ENCODE results near the gene CYP2A6.
"Not testable (repeated sequence)": the region's sequence is repeated elsewhere in the genome, so short reads cannot be mapped to it uniquely, and the experiment has no call there.

CYP2A6 gene

DNA sequence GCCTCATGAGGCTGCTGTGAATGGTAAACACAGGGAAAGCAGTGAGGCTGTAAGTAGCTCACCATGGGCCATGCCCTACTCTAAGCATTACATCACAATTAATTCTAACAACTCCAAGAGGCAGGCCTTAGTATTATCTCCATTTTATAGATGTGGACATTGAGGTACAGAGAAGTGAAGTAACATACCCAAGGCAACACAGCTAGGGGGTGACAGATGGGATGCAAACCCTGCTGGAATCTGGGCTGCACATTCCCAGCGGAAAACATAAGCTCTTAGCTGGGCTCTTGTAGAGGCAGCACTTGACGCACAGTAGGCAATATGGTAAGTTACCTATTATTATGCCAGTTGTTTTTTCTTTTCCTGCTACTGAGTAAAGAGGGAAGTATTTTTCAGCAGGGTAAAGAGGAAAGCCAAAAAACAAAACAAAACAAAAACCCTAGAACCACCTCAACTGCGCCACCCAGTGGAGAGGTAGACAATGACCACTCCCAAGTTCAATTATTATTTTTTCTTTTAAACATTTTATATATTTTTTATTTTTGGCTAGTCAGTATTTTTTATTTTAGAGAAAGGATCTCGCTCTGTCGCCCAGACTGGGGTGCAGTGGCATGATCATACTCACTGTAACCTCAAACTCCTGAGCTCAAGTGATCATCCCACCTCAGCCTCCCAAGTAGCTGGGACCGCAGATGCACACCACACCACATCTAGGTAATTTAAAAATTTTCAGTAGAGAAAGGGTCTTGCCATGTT lies 30.6 kb downstream of the CYP2A6 start:
- not testable (repeated sequence) for DNase-seq (ENCODE audit: low read depth)

DNA sequence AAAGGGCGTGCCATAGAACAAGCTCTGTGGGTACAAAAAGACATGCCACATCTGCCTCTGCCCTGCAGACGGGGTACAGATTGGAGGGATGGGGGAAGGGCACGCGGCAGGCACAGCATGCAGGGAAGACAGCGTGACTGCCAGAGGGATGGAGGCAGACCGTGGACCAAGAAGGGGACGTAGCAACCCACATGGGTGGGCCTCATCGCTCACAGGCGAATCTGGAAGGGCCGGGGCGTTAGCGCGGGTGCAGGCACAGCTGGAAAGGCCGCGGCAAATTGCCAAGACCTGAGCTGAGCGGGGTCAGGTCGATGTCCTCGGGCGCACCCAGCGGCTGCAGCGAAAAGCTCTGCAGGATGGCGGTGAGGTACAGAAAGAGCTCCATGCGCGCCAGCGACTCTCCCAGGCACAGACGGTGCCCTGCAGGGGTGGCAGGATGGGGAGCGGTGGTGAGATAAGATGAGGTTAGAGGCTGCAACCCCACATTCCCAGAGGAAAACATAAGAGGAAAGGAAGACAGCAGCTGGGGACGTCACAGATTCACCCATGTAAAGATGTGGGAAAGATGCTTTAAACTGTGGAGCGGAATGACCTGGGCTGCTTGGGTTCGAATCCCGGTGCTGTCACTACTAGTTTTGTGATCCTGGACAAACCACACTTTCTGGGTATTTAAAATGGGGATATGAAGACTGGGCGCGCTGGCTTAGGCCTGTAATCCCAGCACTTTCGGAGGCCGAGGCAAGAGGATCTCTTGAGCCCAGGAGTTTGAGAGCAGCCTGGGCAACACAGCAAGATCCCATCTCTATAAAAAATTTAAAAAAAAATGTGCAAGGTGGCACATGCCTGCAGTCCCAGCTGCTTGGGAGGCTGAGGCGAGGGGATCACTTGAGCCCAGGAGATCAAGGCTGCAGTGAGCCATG lies 31.5 kb downstream of the CYP2A6 start:
- not testable (repeated sequence) for DNase-seq (ENCODE audit: low read depth)

DNA sequence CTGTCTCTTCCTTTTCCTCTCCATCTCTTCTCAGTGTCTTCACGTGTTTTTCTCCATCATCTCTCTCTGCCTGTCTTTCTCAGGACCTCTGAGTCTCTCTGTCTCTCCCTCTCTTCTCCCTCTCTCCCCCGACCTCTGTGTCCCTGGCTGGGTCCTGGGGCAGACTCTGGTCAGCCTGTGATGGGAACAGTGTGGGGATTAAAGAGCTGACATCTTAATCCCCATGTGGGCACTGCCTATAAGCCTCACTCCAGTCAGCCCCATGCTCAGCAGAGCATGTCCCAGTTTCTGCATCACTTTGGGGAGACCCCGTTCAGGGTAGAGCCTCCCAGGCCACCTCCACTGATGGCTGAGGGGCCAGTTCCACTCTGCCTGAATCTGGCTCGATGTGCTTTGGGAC lies 35.0 kb downstream of the CYP2A6 start:
- no peak for DNase-seq (ENCODE audit: low read depth)

DNA sequence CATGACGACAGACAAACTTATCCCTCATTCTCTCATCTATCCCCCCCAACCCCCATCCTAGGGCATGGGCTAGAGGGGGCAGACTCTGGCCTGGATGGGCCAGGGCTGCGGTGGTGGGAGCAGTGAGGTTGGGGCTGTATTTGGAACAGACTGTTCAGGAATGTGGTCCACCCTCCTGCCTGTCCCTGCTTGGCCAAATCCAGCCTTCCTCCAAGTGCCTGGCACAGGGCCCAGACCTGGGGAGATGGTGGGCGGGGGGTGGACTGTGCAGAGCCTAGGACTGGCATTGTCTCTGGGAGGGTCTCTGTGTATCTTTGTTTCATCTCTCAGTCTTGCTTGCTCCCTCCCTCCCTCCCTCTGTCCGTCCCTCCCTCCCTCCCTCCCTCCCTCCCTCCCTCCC lies 37.1 kb downstream of the CYP2A6 start:
- no peak for DNase-seq (ENCODE audit: low read depth)

DNA sequence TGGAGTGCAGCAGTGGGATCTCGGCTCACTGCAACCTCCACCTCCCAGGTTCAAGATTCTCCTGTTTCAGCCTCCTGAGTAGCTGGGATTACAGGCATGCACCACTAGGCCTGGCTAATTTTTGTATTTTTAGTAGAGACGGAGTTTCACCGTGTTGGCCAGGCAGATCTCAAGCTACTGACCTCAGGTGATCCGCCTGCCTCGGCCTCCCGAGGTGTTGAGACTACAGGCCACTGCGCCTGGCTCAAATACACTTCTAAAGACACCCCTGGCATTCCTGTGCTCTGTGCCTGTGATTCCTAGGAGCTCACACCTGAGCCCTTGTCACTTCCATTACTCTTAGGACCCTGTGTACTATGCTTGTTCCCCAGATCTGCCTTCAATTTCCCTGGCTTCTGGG lies 37.7 kb downstream of the CYP2A6 start:
- not testable (repeated sequence) for DNase-seq (ENCODE audit: low read depth)

DNA sequence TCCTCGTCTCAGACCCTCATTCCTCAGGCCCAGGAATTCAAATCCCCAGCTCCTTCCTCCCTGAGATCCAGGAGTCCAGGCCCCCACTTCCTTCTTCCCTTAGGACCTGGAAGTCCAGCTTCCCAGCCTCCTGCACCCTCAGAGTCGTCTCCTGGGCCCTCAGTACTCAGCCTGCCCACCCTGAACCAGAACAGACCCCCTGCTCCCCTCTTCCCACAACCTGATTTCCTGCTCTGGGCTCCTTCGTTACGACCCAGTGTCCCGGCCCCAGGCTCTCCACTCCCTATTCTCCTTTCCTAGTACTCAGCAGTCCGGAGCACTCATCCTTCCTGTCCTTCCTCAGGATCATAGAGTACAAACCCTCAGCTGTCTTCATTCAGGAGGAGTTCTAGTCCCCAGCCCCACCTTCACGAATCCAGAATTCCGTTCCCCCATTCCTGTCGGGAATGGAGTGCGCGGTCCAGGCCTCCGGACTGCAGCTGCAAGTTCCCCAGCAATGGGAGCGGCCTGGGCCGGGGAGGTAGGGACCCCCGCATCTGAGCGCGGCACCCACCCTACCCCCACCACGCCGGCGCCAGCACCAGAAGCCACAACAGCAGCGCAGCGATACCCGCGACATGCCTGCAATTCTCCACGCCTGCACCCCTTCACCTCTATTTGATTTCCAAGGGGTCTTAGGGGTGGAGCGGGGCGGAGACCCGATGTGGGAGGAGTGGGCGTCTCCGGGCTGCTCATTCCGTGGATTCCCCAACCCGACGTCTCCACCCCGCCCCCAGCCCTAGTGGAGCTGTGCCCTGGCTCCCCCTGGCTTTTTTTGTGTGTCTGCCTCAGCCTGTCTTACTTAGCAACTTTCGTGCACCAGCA lies 38.5 kb downstream of the CYP2A6 start:
- no peak for DNase-seq (ENCODE audit: low read depth)

DNA sequence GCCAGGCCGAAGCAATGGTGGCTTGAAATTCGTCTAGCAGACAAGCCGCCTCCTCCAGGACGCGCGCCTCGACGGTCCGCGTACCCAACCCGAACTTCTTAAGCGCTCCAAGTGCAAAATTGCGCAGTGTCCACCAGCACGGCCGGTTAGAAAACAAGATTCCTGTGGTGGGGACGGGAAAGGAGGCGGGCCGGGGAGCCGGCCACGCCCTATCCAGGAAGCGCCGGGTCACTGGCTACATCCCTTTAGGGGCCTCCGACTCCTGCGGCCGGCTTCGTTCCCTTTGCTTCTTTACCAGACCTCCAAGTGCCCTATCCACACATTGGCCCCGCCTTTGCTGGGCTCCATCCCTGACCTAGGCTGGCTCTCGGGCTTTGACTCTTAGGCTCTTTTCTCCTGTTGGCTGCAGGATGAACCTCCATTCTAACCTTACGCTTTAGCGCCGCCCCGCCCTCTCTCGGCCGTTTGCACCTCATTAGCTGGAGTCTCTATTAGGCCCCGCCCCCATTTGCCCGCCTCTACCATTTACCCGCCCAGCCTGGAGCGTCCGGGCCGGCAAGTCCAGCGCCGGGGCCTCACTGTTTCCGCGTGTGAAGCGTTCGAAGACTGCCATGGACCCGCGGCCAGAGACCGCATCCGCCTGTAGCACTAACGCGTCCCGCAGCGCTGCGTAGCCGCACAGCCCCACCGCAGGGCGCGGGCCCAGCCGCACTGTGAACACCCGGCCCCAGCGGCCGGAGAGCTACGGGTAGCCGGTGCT lies 39.4 kb downstream of the CYP2A6 start:
- DNase-seq (ENCODE audit: low read depth) = peak; percentile 88

DNA sequence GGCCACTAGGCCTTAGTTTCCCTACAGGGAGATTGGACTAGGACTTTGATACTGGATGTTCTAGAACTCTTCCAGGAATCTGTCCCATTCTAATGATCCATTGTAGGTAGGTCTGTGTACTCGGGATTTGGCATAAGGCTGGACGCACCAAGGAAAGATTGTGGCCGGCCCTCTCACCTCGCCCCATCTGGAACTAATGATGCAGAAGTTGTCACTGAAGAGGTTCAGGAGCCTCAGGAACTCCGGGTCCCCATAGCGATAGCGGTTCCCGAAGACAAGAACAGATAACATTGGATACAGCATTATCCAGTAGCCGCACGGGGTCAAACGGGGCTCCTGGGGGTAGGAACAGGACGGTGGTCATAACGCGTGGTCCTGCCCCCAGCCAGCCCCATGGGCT lies 40.1 kb downstream of the CYP2A6 start:
- DNase-seq (ENCODE audit: low read depth) = no peak

DNA sequence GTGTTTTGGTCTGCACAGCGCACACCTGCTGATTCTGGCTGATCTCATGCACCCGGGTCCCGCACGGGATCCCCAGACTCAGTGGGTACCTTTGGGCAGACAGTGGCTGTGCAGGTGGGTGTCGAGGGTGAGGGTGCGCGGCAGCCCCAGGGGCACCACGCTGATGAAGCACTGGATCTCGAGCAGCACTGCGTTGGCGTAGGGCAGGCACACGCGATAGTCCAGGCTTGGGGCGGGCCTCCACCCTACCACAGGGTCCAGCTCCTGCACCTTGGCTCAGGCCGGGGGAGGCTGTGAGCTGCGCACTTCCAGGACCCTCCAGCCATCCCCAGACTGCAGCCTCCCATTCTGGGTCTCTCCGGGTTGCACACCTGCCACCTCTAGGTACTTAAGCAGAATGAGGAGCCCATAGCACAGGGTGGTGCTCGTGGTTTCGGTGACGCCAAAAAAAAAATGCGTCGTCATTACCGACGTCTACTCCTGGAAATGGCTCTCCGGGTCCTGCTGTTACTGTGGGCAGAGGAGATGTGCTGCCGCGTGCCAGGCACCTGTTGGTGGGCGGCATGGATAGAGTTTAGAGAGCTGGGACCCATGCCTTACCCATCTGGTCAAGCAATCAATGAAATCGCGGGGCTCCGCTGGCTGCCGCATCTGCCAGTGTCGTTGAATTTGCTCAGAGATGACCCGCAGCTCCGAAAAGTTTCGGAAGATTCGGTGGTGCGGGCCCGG lies 40.7 kb downstream of the CYP2A6 start:
- DNase-seq (ENCODE audit: low read depth) = no peak

DNA sequence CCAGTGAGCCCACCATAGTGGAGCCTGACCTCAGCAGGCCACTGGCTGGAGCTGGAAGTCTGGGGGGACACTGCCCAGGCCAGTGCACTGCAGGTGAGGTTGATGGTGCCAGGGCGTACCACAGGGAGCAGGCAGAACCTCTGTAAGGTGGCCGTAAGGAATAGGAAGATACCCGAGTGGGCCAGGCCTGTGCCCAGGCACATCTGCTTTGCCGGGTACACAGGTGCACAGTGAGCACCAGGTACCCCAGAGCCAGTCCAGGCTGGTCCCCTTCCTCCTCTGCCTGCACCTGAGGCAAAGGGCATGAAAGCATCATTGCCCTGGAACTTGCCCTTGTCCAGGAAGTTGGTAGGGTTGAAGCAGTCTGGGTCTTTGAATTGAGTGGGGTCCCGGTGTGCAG lies 41.8 kb downstream of the CYP2A6 start:
- DNase-seq (ENCODE audit: low read depth) = no peak

DNA sequence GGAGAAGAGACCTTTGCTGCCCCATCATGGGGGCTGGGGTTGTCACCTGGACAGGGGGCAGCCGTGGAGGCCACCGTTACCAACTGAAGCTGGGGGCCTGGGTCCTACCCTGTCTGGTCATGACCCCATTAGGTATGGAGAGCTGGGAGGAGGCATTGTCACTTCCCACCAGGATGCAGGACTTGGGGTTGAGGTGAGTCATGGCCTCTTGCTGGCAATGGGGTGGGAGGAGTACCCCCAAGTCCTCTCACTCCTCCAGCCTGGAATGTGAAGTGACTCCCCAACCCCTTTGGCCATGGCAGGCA lies 42.3 kb downstream of the CYP2A6 start:
- DNase-seq (ENCODE audit: low read depth) = no peak

DNA sequence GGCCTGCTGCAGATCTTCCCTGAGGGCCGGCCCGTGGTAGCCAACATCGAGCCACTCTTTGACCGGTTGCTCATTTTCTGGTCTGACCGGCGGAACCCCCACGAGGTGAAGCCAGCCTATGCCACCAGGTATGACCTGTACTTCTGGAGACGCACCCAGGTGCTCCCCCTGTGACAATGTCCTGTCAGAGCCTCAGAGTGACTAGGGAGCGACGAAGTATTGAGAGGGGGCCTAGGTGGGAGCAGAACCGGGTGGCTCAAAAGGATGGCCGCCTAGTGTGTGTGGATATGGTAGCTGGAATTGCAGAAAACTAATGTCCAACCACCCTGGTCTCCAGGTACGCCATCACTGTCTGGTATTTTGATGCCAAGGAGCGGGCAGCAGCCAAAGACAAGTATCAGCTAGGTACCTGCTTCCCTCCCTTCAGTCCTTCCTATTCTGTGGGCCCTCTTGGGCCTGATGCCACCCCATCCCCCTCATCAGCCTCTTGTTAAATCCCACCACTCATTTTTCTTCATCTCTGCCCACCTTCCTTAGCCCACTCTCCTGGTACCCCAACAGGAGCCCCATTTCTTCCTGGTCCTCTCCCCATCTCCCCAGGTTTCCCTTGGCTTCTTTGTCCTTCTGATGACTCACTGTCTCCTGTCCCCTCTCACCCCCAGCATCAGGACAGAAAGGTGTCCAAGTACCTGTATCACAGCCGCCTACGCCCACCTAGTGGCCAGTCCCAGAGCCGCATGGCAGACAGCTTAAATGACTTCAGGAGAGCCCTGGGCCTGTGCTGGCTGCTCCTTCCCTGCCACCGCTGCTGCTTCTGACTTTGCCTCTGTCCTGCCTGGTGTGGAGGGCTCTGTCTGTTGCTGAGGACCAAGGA lies 42.9 kb downstream of the CYP2A6 start:
- no peak for DNase-seq (ENCODE audit: low read depth)

DNA sequence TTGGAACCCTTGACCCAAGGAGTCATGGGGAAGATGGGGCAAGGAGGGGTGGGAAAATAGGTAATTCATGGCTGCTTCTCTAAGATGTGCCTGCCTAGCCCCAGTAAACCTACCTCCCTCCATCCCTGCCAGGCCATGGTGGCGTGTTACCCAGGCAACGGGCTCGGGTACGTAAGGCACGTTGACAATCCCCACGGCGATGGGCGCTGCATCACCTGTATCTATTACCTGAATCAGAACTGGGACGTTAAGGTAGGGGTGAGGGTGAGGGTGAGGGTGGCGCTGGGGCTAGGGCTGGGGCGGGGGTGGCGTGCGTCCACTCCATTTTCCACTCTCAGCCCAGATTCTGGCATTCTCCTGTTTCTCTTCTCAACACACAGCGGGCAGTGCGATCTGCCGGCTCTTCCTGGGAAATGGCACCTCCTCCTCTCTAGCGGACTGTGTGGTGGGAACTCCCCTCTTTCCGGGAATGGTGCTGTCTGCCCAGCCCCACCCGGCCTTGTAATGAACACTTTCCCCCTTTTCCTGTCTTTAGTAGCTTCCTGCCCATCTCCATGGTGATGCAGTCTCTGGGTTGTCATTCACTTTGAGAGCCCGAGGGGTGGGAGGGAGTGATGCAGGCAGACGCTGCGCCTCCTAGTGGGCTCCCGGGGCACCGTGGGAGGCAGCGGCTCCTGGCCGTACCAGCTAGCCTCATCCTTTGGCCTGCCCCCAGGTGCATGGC lies 43.7 kb downstream of the CYP2A6 start:
- DNase-seq (ENCODE audit: low read depth) = peak; percentile 92

DNA sequence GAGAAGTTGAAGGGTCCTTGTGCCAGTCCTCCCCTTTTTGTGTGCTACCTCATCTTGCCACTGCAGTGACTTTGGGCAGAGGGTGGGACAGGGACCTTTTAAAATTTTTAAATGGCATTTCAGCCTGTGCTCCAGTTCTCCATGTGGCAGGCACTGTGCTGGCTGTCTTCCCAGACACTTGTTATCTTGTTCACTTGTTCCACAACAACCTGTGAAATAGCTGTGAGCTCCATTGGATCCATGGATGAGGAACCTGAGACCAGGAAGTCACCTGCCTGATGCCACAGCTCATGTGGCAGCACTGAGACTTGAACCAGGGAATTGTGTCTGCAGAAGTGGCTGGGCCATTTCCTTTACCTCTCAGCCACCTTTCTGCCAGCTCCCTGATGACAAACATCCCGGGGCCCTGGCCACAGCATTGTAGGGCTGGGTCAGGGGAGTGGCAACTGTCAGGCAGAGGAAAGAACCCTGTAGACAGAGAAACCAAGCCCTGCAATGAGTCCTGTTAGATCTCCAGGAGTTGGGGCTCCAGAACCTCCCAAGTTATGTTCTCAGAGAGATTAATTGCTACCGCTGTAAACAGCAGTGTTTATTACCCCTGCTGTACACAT lies 44.9 kb downstream of the CYP2A6 start:
- DNase-seq (ENCODE audit: low read depth) = no peak

DNA sequence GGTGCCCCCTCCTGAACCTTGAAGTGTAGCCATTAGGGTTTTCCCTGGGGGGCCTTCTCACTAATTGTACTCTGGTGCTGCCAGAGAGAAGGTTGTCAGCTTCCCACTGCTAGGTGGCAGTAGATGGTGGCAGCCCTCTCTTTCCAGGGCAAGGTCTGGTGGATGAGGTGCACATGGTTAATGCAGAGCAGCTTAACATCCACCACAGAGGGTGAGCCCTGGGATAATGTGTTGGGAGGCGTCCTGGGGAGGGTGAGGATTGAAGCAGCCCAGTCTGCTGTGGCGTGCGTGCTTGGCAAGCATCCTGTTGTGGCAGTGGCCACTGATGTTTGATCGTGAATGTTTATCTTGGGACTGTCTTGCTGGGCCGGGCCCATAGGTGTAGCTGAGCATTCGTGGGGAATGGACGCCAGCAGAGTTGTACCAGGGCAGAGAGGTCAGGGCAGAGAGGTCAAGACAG lies 45.4 kb downstream of the CYP2A6 start:
- no peak for DNase-seq (ENCODE audit: low read depth)

DNA sequence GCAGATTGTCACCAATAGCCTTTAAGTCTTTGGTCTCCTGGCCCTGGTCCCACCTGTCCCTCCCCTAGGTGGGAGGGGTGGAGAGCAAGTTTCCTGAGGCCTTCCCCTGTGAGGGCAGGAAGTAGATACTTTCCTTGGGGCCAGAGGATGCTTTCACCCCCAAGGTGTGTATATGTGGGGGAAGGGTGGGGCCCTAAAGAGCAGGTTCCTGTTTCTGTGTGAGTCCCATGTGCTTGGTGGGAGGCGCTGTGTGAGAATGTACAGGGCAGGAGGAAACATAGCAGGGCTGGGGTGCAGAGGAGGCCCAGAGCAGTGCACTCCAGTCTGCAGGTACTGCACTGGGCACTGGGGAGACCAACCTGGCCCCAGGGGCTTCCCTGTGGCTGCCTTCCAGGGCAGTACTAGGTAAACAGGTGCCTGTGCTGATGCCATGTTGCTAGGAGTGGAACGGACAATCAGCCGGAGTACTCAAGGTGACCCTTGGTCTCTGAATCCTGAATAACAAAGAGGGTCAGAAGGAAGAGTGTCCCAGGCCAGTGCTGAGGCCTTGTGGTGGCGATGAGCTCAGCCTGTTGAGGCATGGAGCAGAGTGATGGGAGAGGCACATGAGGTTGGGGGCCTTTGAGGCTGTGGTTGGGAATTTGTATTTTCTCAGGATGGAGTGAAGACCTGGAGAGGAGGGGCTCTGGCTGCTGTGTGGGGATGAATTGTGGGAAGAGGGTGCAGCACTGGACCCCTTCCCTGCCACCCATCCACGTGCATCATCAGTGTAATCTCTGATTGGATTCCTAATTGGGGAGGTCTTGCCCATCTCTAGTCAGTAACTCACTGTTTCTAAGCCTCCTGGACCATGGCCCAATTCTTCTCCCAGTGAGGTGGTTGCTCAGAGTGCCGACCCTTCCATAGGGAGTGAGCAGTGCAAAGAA lies 46.1 kb downstream of the CYP2A6 start:
- no peak for DNase-seq (ENCODE audit: low read depth)

DNA sequence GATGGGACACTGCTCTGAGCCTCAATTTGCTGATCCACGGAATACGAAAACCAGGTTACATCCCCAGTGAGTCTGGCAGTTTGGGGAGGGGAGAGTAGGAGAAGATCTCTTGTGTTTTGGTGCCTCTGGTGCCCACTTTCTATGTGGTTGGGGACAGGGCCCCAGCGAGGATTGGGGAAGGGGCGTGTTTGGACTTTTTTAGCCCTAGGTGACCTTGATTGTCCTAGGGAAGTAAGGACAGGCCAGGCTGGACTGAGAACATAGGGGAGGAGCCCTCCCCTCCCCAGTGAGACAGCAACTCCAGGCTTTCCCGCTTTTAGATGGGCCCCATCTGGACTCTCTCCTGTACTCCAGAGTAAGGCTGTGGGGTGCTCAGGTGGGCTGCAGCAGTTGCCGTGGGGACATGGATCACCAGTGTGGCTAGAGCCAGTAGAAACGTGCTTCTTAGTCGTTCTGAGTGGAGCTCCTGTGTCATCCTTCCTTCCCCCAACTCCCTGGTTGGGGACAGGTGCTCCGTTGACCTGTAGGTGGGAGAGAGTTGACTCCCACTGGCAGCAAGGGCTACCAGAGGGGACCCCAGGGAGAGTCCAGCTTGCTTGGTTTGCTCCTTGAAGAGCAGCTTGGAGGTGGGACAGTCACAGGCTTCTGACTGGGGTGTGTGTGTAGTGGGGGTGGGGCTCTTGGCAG lies 46.9 kb downstream of the CYP2A6 start:
- DNase-seq (ENCODE audit: low read depth) = no peak

Measured in fibroblast of gingiva (primary cell).